CD4-positive, alpha-beta T cell treated with Interleukin-21 for 1 hour (primary cell): ENCODE data around the gene SCAANT1.

Source experiments
- DNase-seq: peaks from one replicate; pipeline ENCODE4 v3.0.0-alpha.2; 2020

The SCAANT1 gene

DNA sequence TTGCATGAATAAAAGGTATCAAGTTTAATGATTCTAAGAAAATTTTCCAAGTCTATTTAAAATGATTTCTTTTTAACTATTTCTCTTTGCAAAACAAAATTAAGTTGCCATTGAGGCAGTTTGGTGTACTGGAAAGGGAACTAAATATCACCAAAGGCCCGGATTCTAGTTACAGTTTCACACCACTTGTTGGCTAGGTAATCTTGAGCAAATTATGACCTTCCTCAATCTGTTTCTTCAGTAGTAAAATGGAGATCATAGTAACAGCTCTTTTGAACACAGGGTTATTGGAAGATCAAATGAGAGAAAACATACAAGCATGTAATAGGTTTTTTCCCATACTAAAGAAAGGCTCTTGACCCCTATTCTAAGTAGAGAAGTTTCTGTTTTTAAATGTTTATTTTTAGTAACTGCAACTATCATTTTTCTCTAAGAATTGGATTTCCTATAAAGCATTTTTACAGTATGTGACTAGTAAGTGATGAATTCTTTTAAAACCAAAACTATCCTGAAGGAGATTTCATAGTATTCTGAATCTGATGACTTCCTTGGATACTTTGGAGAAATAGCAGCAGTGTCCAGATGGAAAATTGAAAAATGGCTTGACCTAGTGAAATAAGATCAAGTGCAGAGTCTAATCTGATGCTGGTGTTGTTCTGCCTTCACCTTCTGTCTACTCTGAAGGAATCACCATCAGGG, 15.7 kb downstream of the SCAANT1 start:
- no peak for DNase-seq

DNA sequence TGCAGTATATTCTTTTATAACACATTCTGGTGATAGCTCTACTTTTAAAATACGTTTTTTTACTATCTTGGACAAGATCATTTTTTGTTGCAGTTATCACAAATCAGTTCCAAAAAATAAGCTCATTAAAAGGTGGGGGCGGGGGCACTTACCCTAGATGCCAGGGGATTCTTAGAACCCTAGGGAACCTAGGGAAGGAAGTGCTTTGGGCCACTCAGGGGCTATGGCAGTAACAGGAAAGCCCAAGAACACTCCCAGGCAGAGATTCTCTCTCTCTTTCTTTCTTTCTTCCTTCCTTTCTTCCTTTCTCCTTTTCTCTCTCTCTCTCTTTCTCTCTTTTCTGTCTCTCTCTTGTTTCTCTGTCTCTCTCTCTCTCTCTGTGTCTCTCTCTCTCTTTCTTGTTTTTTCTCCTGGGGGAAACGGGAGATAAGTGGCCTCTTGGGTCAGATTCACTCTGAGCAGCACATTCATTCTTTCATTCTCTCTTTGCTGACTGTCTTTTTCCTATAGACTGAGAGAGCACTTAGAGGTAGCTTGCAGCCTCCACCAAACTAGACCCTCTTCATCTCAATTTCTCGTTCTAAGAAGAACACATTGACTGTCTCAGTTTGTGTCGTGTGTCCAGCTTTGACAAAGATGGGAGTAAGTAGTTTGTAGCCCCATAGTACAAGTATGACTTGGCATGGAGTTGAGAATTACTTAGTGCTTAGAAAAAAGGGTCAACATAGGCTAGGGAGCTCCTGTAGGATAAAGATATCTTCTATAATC, 16.6 kb downstream of the SCAANT1 start:
- no peak for DNase-seq

DNA sequence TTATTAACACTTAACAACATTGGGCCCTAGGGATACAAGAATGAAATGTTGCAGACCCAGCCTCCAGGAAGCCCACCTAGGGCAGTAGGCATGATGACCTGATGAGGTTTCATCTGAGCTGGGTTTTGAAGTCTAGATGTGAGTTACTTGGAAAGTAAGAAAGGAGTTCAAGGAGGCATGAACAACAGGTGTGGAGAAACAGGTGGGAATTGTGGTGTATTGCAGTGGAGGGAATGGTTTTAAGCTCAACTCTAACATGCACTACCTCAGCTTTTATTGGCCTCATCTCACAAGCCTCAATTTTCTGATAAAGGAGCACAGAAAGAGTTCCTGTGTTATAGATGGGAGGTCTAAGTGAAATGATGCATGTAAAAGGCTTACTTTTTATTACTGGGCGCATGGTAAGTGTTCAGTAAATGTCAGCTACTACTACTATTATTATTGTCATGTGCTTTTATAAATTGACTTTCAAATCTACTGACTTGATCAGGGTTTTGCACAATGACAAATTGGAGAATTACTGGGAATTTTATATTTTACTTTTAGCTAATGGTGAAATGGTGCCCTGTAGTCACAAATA, 19.3 kb downstream of the SCAANT1 start:
- no peak for DNase-seq

DNA sequence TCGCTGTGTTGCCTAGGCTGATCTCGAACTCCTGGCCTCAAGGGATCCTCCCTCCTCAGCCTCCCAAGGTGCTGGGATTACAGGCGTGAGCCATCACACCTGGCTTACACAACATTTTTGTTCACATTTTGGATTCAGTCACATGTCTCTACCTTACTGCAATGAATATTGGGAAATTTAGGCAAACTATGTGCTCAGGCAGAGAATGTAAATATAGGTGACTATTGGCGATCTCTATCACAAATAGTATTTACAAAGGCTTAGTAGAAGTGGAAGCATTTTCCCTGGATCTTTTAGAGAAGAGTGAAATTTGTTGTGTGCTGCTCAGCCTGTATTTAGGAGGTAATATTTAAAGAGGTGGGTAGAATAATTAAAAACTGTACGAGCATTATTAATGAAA, 20.7 kb downstream of the SCAANT1 start:
- DNase-seq = no peak

DNA sequence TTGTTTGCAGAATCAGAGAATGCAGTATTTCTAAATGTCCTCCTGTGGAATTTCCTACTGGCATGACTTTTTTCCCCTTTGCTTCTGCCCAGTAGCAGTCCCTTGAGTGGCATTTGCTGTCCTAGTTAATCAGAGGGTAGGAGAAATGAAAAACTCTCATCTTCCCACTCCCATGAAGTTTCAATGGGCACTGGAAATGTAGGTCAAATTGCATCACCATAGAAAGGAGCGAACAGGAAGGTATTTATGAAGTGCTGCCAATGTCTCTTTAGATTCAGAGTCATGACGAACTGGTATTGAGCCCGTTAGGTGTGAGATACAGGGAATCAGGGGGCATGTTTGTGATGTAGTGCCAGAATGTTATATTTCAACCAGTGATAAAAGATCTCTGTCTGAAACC, 25.3 kb downstream of the SCAANT1 start:
- no peak for DNase-seq

DNA sequence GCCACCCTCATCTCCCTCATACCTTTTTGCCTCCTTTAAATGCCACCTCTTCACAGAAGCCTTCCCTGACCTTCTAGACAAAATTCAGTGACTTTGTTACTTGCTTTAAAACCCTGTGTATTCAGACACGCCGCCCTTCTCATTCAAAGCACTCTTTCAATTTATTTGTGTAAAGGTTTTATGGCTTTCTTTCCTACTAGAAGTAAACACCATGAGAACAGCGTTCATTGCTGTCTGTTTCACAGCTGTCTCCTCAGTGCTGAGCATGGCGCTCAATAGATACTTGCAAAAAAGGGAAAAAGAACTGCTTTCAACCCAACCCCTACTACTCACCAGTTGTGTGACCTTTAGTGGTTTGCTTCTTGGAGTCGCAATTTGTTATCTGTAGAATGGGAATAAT, 31.5 kb downstream of the SCAANT1 start:
- DNase-seq = no peak

DNA sequence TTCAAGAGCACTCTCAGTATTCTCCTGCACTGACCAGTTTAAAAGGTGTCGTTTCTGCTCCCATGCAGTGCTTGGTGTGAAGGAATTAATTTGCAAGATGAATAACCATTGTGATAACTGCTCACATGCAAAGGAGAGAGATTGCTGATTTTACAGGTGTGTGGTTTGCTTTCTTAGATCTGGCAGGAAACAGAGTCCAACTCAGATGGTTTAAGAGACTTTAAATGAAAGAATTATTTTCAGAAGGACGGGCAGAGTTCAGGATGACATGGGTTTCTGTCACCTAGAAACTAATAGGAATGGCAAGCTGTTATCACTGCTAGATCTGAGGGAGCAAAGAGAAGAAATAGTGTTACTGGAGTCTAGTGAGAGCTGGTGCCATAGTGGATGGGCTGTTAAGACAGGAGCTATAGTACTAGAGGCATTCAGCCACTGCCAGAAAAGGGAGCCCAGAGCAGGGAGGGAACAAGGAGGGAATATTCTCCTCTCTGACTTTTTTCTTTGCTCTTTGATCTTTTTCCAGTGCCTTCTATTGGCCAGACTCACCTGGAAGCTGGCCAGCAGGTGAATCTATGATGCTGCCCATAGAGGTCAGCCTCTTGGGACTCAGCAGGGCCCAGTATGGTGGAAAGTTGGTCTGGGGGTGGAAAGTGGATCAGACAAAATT, 33.7 kb downstream of the SCAANT1 start:
- DNase-seq = no peak

DNA sequence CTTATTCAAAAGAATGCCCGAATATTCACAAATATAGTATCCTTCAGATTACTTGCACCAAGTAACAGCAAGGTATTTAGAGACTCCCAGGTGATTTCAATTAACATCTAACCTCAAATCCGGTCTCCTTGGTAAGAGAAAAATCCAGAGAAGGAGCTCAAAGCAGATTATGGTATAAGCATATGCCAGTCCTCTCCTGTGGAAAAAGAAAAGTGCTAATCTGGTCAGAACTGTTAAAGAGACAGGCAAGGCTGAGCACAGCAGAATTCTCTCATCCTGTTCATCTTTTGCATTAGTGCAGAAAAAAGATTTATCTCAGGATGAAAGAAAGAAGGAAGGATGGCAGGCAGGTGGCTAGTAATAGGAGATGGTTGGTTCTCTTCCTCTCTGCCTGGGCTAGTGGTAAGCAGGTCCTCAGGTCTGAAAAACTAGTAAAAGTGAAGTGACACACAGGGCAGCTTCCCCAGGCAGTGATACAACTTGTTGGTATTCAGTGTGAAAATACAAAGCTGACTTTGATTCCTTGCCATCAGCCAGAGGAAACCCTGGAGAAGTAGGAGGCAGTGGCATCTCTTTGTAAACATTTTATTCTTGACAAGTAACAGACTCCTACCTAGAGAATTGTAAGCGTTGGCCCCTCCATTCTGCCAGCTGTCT, 34.3 kb downstream of the SCAANT1 start:
- no peak for DNase-seq

DNA sequence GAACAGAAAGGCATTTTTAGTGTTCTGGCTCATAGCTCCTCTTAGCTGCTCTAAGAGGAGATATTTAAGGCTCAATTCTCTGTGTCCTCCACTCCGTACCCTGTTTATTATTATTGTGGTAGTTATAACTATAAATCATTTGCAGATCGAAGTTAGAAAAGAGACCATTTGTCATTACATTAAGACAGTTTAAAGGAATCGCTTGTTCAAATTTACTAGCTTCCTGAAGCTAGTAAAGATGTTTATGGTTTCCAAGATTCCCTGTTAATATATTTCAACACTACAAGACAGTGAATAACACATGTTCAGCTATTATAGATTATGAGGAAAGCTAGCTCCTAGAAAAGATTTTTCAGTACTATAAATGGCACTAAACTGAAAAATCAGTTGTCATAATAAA, 35.9 kb downstream of the SCAANT1 start:
- no peak for DNase-seq

DNA sequence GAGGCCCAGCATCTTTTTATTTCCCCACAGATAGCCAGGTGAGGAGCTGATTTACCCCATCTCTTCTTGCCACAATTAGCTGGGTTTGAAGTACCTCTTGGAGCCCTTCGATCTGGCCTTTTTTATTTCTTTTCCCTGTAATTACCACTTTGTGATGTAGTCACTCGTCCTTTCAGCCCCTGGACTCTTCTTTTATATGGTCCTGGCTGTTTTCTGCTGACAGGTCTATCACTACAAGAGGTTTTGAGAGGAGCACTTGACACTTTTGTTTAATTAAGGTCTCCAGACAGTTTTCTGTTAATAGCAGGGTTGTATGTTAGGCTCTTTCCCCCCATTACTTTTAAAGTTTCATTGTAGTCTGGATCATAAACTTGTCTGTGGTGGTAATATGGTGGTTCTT, 36.7 kb downstream of the SCAANT1 start:
- DNase-seq = no peak

DNA sequence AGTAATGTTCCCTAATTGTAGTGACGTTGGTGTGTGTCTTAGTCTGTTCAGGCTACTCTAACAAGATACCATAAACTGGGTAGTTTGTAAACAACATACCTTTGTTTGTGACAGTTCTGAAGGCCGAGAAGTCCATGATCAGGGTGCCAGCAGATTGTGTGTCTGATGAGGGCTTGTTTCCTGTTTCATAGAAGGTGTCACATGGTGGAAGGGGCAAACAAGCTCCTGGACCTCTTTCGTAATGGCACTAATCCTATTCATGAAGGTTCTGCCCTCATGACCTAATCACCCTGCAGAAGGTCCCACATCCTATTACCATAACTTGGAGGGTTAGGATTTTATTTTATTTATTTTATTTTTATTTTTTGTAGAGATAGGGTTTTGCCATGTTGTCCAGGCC, 37.4 kb downstream of the SCAANT1 start:
- no peak for DNase-seq

DNA sequence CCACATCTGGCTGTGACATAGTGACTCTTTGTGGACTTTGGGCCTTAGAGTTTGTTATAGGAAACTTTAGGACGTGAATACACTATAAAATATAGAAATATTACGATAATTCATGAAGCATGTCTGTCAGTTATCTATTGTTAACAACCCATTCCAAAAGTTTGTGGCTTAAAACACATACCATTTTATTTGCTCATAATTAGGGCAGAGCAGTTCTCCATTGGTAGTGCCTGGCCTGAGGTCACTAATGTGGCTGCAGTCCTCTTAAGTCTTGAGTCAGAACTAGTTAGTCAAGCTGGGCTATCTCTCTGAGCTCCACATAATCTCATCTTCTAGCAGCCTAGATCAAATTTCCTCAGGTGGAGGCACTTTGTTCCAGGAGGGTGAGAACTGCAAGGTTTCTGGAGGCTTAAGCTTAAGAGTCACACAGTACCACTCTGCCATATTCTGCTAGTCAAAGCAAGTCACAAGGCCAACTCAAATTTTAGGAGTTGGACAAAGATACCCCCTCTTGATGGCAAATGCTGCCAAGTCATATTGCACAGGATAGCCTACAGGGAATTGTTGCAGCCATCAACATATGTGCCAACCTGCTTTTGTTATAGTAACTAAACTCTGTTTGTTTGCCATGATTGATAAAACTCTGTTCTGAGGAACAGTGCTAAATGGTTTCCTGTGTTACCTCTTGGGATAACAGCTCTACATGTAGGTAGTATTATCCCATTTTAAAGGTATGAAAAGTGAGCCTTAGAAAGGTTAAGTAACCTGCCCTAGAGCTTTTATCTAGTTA, 39.9 kb downstream of the SCAANT1 start:
- DNase-seq = no peak

DNA sequence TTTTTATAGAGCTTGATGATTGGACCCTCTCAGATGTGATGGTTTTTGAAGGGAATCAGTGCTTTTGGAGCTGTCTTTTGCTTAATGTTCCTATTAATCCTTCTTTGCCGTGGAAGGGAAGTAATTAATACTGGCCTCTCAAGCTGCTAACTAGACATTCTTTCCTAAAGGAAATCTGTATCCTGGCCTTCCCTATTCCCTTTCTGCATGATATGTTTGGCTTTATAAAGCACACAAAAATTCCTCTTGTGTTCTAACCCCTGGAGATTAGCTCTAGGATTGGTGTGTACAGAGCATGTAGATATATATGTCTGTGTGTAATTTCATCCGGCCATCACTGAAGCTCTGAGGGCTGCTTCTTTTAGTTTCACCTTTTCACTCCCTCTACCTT, 41.6 kb downstream of the SCAANT1 start:
- no peak for DNase-seq

DNA sequence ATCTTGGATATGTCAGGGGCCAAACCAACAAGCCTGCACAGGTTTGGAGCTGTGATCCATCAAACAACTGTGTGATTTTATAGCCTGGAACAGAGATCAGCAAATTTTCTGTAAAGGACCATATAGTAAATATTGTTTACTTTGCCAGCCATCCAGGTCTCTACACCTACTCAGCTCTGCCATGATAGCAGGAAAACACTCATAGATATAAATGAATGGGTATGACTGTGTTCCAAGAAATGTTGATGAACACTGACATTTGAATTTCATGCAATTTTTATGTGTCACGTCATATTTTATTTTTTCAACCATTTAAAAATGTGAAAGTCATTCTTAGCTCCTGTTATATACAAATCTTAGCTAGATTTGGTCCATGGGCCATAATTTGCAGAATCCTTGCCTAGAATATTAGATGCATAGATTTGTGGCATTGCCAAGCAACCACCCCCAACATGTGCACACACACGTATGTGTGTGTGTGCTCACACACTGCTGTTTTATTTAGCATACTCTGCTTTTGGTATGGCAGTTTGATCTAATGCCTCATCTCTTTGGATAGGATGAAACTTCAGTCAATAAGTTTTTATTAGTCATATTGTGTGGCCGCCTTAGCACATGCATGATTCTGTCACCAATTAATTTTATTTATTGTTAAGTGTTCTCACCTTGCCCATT, 42.1 kb downstream of the SCAANT1 start:
- no peak for DNase-seq

DNA sequence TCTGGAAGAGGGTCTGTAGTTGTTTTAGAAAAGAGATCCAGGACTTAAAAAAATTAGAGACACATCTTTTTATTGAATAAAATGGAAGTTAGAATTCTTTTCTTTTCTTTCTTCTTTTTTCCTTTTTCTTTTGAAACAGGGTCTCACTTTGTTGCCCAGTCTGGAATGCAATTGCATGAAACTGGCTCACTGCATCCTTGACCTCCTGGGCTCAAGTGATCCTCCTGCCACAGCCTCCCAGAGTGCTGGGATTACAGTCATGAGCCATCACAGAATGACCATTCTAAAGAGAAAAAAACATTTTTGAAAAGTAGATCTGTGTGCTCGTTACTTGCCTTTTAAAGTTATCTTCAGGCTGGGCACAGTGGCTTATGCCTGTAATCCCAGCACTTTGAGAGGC, 45.0 kb downstream of the SCAANT1 start:
- no peak for DNase-seq

DNA sequence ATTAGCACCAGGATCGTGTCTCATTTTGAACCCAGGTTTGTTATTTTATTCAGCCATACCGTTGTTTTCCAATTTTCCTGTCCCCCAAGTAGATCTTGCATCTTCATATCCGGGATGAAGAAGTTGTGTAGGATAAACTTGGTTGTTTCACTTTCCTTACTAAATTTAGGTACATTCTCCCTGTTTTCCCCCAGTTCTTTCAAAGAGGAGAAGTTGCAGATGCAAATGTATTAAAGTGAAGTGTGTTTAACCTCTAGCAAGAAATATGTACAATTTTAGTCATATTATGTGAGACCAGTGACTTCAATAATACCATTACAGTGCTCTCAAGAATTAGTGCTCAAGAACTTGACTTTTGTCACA, 47.2 kb downstream of the SCAANT1 start:
- DNase-seq = no peak

DNA sequence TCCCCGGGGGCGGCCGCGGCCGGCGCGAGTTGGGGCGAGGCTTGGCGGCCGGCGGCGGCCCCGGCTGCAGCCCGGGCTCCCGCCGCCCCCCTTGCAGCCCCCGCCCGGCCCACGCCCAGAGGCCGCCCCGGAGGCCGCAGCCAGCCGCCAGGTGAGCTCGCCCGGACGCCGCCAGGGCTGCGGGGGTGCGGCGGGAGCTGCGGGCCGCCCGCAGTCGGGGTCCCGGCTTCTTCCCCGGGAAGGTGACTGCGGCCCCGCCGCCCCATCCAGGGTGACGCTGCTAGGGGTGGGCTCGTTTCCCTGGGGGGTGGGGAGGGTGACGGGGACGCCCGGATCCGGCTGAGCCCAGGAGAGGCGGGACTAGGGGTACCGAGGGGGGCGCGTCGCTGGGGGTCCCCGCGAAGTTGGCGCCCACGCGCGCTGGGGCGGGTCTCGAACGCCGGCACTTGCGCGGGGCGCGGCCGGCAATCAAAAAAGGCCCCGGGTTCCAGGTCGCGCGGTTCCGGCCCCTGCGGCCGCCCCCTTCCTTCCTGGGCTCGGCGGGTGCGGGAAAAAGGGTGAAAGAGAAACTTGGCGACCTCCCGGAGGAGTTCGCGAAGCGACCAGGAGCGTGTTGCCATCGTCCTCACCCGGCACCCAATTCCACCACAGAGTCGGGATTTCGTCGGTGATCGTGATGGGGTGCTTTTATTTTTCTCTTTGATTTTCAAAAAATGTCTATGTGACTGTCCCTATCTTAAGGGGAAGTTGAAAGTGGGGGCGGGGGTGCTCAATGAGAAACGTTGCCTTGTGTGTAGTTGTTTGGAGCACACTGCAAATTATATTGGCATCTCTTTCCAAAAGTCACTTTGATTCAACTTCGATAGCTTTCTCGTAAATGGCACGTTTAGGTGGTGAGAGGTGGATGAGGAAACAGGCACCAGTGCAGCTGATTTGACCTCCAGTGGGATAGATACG, 47.9 kb downstream of the SCAANT1 start:
- DNase-seq = peak; percentile 44

DNA sequence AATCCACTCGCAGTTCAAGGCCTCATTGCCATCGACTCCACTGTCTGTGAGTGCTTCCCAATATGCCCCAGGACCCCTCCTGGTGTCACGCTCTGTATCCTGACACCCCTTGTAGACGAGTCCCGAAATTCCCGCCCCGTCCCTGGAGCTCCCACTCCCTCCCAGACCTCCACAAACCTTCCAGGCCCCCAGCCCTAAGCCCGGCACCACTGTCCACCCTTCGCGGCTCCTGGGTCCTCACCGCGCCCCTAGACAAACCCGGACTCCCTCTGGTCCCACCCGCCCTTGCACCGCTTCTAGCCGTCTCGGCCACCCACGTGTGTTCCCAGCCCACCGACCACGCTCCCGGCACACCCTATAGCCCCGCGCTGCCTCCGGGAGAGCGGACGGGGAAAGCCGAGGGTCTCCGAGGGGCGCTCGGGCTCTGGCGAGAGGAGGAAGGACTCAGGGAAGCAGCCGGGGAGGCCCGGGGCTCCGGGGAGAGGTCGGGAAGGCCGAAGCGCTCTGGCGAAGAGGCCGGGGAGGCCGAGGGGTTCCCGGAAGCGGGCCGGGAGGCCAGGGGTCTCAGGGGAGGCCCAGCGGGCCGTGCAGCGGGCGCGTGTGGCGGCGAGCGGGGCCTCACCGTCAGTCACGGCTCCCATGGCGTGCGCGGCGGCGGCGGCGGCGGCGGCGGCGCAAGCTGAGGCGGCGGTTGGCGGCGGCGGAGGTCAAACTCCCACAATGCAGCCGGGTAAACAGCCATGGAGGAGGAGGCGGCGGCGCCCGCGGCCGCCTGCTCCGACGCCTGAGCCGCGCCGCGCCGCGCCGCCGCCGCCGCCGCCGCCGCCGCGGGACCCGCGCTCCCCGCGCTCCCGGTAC, 48.8 kb downstream of the SCAANT1 start, which contains the start of the genes ATXN7 and THOC7:
Gene ATXN7, plus strand, starts transcription at position 718 of the 858 bp plus-strand sequence. CDS start 48,732 bp downstream, outside the sequence.
Gene THOC7, minus strand, starts transcription at position 656 of the 858 bp plus-strand sequence. Its CDS starts 15 bp downstream, at position 641.
- DNase-seq = peak; percentile 75

DNA sequence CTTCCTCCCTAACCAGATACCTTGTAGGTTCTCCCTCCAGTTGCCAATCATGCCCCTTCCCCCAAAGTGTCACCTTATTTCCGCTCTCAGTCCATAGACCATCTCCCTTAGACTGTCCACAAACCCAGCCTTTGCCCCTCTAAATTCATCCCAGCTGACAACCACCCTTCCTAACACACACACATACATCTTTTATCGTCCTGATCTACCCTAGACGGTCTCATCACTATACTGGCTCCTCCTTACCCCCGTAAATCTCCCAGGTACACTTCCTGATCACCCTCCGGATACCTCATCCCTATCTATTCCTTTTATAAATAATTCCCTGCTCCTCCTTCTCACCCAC, 49.4 kb downstream of the SCAANT1 start:
- DNase-seq = no peak
